Ovary (tissue), 3 donors: Measurements from ENCODE around the gene AGPAT2.

Experiments used
- CTCF ChIP-seq, 3 donors: fragments of 450-650 bp in 2 of 3; fragments of 200-600 bp in 1 of 3; IDR thresholded peaks; one replicate each; pipeline versions ENCODE4 v1.5.1 to v1.8.0; 2016 to 2022; ENCODE audit warnings: antibody characterized with exemption in 3 of 3, mild to moderate bottlenecking in 1 of 3
- POLR2A ChIP-seq: fragments of 450-650 bp; IDR thresholded peaks from one replicate; pipeline ENCODE4 v1.6.1; 2017; ENCODE audit warnings: antibody characterized with exemption, mild to moderate bottlenecking, moderate library complexity
- donor health status: DM: no; HTN: no; CAD: no.

GRCh38 chr9:136697821-136698526 is 10.7 kb upstream of the AGPAT2 start:
- TF ChIP-seq POLR2A (no peak), CTCF (IDR thresholded peaks at IDR 0.05) (no peak)
